ENCODE results near the gene IL17REL.

IL17REL gene

GRCh38 chr22:50058061-50058905 lies 45.7 kb upstream of the IL17REL start, which contains the start of gene TTLL8:
TSS of gene TTLL8 (minus strand) at chr22:50058298.
- TF ChIP-seq, protein P1, sequence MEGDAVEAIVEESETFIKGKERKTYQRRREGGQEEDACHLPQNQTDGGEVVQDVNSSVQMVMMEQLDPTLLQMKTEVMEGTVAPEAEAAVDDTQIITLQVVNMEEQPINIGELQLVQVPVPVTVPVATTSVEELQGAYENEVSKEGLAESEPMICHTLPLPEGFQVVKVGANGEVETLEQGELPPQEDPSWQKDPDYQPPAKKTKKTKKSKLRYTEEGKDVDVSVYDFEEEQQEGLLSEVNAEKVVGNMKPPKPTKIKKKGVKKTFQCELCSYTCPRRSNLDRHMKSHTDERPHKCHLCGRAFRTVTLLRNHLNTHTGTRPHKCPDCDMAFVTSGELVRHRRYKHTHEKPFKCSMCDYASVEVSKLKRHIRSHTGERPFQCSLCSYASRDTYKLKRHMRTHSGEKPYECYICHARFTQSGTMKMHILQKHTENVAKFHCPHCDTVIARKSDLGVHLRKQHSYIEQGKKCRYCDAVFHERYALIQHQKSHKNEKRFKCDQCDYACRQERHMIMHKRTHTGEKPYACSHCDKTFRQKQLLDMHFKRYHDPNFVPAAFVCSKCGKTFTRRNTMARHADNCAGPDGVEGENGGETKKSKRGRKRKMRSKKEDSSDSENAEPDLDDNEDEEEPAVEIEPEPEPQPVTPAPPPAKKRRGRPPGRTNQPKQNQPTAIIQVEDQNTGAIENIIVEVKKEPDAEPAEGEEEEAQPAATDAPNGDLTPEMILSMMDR (IDR thresholded peaks at IDR 0.05; ENCODE audit: low read depth, low read length) = no peak
- no peak for DNase-seq (ENCODE audit: extremely low read depth, low read depth)

DNA sequence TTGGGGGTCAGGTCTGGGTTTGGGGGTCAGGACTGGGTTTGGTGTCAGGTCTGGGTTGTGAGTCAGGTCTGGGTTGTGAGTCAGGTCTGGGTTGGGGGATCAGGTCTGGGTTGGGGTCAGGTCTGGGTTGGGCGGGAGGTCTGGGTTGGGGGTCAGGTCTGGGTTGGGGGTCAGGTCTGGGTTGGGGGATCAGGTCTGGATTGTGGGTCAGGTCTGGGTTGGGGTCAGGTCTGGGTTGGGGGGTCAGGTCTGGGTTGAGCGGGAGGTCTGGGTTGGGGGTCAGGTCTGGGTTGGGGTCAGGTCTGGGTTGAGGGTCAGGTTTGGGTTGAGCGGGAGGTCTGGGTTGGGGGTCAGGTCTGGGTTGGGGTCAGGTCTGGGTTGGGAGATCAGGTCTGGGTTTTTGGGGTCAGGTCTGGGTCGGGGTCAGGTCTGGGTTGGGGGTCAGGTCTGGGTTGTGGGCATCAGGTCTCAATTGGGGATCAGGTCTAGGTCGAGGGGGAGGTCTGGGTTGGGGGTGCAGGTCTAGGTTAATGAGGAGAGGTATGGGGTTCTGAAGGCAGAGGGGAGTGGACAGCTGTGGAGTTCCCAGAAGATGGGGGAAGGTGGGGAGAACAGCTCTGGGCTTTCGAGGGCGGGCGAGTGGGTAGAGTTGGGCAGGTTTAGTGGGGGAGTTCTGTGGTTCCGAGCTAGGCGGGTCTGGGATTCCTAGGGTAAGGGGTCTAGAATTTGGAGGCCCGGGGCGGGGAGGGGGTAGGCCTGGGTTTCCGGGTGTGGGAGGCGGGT lies 44.9 kb upstream of the IL17REL start:
- TF ChIP-seq, protein P1 (IDR thresholded peaks at IDR 0.05; ENCODE audit: low read depth, low read length) = no peak
- no peak for DNase-seq (ENCODE audit: extremely low read depth, low read depth)

DNA sequence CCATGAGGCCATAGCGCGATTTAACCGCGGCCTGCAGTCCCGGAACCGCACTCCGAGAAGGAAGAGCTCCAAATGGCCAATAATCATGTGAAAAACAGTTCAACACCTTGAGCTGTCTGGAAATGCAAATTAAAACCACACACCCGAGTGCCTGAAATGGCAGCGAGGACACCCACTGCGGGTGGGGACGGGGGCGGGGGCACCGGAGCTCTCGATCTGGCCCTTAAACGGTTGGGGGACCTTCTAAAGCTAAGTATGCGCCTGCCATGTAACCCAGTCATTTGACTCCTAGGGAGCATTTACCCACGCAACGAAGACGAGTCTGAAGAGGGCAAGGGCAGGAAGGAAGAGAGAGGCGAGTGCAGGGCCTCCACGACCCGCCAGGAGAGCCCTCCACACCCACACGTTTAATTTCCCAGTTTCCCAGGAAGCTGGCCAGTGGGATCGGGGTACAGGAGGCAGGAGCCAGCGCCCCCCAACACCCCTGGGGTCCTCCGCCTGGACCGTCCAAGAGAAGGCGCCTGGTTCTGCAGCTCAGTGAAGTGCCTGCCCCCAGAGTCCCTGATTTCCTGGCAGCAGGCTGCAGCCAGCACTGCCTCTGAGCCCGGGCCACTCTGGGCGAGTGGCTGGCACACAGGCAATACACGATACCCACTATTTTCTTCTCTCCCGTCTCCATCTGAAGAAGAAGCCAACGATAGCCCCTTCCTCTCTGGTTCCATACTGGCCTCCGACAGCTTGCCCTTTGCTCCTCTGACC lies 43.8 kb upstream of the IL17REL start:
- no peak for DNase-seq (ENCODE audit: extremely low read depth, low read depth)
- TF ChIP-seq, protein P1 (IDR thresholded peaks at IDR 0.05; ENCODE audit: low read depth, low read length) = no peak

GRCh38 chr22:50053861-50054260 lies 41.3 kb upstream of the IL17REL start:
- DNase-seq (ENCODE audit: extremely low read depth, low read depth) = no peak
- TF ChIP-seq, protein P1 (IDR thresholded peaks at IDR 0.05; ENCODE audit: low read depth, low read length) = no peak

DNA sequence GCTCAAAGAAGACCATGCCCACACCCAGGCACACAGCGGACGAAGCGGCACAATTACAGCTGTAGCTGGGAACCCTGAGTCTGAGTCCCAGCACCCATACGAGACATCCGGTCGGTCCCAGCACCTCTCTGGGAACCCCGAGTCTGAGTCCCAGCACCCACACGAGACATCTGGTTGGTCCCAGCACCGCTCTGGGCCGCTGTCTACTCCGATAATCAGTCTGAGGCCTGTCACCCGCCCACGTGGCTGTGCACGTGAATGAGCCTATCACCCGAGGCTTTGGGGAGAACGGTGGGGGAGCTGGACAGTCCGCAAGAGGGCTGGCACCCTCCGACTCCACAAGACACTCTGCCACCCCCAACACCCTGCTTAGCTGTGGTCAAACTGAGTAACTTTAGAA lies 39.4 kb upstream of the IL17REL start:
- TF ChIP-seq, protein P1 (IDR thresholded peaks at IDR 0.05; ENCODE audit: low read depth, low read length) = no peak
- no peak for DNase-seq (ENCODE audit: extremely low read depth, low read depth)

DNA sequence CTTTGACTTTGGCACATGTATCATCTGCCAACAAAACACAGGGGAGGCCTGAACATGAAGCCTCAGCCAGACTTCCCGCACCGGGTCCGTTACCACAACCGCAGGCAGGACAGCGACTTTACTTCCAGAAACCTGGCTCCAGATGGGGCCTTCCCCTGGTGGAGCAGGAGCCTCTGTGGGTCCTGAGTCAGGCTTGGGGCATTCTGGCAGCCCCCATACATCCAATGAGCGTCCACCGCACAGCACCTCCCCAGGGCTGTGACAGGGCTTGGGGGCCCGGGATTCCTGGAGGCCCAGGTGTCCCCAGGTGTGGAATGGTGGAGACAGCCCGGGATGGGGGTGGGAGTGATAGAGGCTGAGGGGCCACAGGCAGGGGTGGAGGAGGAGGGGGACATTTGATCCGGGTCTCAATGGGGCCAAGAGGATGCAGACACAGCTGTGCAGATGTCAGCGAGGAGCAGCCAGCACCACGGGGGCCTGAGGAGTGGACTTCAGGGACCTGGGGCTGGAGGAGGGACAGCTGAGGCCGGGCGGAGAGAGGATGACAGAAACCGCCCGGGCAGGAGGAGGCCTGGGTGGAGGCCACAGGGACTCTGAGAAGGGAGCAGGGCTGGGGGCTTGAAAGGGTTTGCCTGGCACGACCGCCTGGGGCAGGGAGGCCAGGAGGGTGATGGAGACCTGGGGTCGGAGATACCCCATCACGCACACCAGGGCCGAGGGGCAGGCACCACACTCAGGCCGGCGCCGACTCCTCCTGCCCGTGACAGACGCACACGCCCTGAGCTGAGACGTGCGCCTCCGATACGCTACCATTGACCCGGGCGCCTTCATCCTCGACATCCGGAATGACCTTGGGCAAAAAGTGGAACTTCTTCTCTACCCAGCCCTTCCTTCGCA lies 37.0 kb upstream of the IL17REL start:
- TF ChIP-seq, protein P1 (IDR thresholded peaks at IDR 0.05; ENCODE audit: low read depth, low read length) = no peak

More for the DNA sequence above, 37.0 kb upstream of the IL17REL start:
- no peak for DNase-seq (ENCODE audit: extremely low read depth, low read depth)
